WERI-Rb-1 (cell line): ENCODE data around the gene VPS54.

ENCODE experiments used
- DNase-seq: peaks from one replicate; pipeline ENCODE4 v3.0.0-alpha.2; 2020
- H3K27ac ChIP-seq: fragments of 250-450 bp; sonication (Bioruptor Pico); 2 replicates; pipeline ENCODE4 v1.5.1; 2020; ENCODE audit warnings: mild to moderate bottlenecking, moderate library complexity
- H3K27me3 ChIP-seq: fragments of 250-450 bp; sonication (Bioruptor Pico); 2 replicates; pipeline ENCODE4 v1.5.1; 2021; ENCODE audit warnings: mild to moderate bottlenecking, low read depth, moderate library complexity; ENCODE audit not compliant: insufficient read depth, severe bottlenecking
- H3K36me3 ChIP-seq: fragments of 250-450 bp; sonication (Bioruptor Pico); 2 replicates; pipeline ENCODE4 v1.5.1; 2020; ENCODE audit warnings: mild to moderate bottlenecking, moderate library complexity
- H3K4me3 ChIP-seq: 2 replicates; pipeline ENCODE4 v1.5.1; 2011; ENCODE audit warnings: low read depth, mild to moderate bottlenecking, control low read depth, low read length
- H3K9me3 ChIP-seq: fragments of 250-450 bp; sonication (Bioruptor Pico); 2 replicates; pipeline ENCODE4 v1.5.1; 2021; ENCODE audit warnings: mild to moderate bottlenecking, moderate library complexity; ENCODE audit not compliant: severe bottlenecking
- TF ChIP-seq, protein P1 (sequence below): IDR thresholded peaks from 2 replicates; pipeline ENCODE4 v1.5.1; 2011; ENCODE audit warnings: low read depth, mild to moderate bottlenecking, control low read depth, inconsistent platforms, low read length

The VPS54 gene

GRCh38 chr2:64018701-64019082 is 536 bp downstream of the VPS54 start:
- TF ChIP-seq, protein P1, sequence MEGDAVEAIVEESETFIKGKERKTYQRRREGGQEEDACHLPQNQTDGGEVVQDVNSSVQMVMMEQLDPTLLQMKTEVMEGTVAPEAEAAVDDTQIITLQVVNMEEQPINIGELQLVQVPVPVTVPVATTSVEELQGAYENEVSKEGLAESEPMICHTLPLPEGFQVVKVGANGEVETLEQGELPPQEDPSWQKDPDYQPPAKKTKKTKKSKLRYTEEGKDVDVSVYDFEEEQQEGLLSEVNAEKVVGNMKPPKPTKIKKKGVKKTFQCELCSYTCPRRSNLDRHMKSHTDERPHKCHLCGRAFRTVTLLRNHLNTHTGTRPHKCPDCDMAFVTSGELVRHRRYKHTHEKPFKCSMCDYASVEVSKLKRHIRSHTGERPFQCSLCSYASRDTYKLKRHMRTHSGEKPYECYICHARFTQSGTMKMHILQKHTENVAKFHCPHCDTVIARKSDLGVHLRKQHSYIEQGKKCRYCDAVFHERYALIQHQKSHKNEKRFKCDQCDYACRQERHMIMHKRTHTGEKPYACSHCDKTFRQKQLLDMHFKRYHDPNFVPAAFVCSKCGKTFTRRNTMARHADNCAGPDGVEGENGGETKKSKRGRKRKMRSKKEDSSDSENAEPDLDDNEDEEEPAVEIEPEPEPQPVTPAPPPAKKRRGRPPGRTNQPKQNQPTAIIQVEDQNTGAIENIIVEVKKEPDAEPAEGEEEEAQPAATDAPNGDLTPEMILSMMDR: no peak
- H3K27ac ChIP-seq: peak overlapping the region; percentile 92
- no peaks in the 10 kb centered on the region for H3K36me3 ChIP-seq
- H3K27me3 ChIP-seq: no peaks in the 10 kb centered on the region
- H3K9me3 ChIP-seq: no peaks in the 10 kb centered on the region
- H3K4me3 ChIP-seq: peak overlapping the region; percentile 80
- DNase-seq: peak; percentile 62

DNA sequence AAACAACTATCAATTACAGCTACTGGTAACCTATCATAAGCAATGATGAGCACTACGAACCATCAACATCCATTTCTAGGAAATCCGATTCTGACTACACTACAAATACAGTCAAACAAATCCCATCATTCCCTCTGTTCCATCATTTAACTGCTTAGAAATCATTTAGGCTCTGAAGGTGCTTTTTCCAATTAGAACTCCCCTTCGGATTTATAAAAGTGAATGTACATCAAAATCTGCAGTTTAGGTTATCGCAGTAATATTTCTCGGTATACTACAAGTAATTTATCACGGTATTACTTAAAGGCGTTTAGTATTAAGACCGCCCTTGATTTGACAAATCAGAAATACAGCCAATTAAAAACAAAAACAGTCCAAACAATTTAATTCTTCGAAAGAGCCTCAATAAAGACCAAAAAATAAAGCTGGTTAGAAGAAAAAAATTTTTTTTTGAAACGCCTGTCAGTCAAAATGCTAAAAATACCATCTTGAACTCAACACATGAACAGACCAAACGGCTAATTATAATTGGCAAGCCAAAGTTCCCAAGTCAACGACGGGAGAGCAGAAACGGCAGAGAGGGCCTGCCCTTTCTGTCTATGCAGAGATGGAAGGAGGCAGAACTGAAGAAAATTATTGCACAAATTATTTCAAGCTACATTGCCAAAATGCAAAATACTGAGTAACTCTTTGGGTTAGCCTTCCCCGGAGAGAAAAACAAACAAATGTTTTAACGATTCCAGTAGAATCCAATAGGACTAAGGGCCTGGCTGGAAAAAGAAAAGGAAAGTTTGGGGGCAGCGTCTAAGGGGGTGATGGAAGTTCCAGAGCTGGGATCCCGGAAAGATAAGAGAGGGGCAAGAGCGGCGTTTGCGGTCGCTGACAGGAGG is 1.2 kb downstream of the VPS54 start:
- H3K27me3 ChIP-seq: no peaks in the 10 kb centered on the region
- no peaks in the 10 kb centered on the region for H3K9me3 ChIP-seq
- peak overlapping the region; percentile 80 for H3K4me3 ChIP-seq
- no peaks in the 10 kb centered on the region for H3K36me3 ChIP-seq
- no peak for DNase-seq
- H3K27ac ChIP-seq: peak overlapping the region; percentile 92
- TF ChIP-seq, protein P1: no peak

- no peak overlapping the region for H3K27ac ChIP-seq
- no peak for DNase-seq
- TF ChIP-seq, protein P1: no peak
- no peak overlapping the region for H3K4me3 ChIP-seq
- no peaks in the 10 kb centered on the region for H3K9me3 ChIP-seq
- no peaks in the 10 kb centered on the region for H3K36me3 ChIP-seq
- no peaks in the 10 kb centered on the region for H3K27me3 ChIP-seq
Measured at GRCh38 chr2:64015898-64016297, 3.3 kb downstream of the VPS54 start.

GRCh38 chr2:64015391-64015790 is 3.8 kb downstream of the VPS54 start:
- no peaks in the 10 kb centered on the region for H3K9me3 ChIP-seq
- DNase-seq: no peak
- TF ChIP-seq, protein P1: no peak
- H3K27me3 ChIP-seq: no peaks in the 10 kb centered on the region
- no peaks in the 10 kb centered on the region for H3K36me3 ChIP-seq
- no peak overlapping the region for H3K4me3 ChIP-seq
- H3K27ac ChIP-seq: no peak overlapping the region

- Histone ChIP-seq H3K9me3 (no peaks in the 10 kb centered on the region), H3K36me3 (no peaks in the 10 kb centered on the region), H3K27ac (no peak overlapping the region), H3K4me3 (no peak overlapping the region), H3K27me3 (no peaks in the 10 kb centered on the region)
- TF ChIP-seq, protein P1: no peak
- no peak for DNase-seq
Measured at GRCh38 chr2:64014628-64015027, 4.6 kb downstream of the VPS54 start.
